GM18907 (cell line): Measurements from ENCODE around the gene ATP1A3.

Experiments
- ATAC-seq: cut with Tn5 transposase; IDR thresholded peaks from one replicate; pipeline ENCODE4 v1.9.1; 2021; ENCODE audit warnings: mild to moderate bottlenecking, moderate library complexity; ENCODE audit not compliant: unreplicated experiment

ATP1A3 gene

DNA sequence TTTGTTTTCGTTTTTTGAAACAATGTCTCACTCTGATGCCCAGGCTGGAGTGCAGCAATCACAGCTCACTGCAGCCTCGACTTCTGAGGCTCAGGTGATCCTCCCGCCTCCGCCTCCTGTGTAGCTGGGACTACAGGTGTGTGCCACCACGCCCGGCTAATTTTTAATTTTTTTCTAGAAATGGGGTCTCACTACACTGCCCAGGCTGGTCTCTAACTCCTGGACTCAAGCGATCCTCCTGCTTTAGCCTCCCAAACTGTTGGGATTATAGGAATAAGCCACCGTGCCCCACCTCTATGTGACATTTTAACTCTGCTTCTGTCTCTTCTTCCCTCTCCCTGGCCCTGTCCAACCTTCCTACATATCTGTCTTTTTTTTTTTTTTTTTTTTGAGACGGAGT, 5.1 kb downstream of the ATP1A3 start:
- no peak for ATAC-seq

DNA sequence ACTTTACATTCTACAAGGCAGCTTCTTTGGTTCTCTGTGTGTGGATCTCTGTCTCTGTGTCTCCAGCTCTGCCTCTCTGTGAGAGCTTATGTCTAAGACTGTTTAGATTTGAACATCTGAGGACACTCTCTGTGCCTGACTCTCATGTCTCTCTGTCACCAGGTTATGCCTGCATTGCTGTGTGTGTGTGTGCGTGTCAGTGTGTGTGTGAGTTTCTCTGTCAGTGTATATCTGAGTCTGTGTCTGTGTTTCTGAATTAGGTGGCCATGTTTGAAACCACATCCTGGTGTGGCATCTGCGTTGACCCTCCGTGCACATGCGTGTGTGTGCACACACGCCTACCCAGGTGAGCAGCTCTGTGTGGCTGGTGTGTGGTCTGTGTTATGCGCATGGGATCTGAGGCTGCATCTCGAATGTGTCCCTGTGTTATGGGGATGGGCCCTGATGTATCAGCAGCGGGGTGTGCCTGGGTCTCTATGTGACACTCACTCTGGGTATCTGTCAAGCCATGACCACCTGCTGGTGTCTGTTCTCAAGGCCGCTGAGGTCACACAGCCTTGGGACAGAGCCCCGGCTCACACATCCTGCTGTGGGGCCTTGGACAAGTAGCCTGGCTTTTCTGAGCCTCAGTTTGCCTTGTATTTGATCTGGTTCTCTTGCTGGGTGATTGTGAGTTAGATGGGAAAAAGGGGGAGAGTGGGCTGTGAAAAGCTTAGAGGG, 6.7 kb downstream of the ATP1A3 start:
- no peak for ATAC-seq

DNA sequence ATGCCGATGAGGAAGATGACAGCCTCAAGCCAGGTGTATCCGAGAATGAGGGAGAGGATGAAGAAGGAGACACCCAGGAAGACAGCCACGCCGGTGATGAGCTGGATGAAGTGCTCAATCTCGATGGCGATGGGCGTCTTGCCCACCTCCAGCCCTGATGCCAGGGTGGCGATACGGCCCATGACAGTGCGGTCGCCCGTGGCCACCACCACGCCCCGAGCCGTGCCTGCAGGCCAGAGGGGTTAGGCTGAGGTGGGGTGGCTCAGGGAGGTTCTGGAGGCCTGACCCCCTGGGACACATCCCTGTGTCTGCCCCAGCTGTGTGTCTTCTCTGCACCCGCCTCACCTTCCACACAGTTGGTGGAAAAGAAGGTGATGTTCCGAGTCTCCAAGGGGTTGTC, 9.1 kb downstream of the ATP1A3 start:
- ATAC-seq = no peak

DNA sequence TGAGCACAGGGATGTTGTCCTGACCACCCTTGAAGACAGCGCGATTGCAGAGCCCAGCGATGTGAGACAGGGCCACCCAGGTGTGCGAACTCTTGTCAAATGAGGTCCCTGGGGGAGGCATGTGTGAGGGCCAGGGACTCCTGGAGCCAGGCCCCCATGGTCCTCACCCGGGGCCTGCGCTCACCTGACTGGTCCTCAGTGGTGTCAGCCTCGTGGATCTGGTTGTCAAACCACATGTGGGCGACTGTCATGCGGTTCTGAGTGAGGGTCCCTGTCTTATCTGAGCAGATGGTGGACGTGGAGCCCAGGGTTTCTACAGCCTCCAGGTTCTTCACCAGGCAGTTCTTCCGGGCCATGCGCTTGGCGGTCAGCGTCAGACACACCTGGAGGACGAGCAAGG, 12.3 kb downstream of the ATP1A3 start:
- ATAC-seq = no peak

DNA sequence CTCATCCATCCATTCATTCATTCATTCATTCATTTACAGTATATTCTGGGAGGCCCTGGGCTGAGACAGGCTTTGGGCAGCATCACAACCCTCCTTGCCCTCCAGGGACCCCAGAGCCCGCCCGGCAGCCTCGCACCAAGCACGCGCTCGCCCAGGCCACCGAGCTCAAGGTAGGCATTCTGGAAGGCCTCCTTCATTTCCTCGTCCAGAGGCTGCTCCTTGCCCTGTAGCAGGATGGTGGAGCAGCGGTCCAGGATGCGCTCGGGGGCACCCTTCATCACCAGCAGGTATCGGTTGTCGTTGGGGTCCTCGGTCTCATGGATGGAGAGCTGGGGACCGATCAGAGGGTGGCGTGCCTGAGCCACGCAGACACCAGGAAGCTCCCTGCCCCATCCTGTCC, 15.6 kb downstream of the ATP1A3 start:
- no peak for ATAC-seq

DNA sequence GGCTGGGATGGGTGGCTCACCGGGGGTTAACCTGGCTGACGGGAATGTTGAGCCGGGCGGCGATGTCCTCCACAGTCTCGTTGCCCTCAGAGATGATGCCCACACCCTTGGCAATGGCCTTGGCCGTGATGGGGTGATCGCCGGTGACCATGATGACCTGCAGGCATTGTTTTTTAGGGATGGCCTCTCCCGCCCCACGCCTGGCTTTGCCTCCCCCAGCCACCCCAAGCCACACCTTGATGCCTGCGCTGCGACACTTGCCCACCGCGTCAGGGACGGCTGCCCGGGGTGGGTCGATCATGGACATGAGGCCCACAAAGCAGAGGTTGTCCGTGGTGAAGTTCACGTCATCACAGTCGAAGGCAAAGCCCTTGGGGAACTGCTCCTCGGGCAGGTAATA, 16.1 kb downstream of the ATP1A3 start:
- ATAC-seq = no peak

DNA sequence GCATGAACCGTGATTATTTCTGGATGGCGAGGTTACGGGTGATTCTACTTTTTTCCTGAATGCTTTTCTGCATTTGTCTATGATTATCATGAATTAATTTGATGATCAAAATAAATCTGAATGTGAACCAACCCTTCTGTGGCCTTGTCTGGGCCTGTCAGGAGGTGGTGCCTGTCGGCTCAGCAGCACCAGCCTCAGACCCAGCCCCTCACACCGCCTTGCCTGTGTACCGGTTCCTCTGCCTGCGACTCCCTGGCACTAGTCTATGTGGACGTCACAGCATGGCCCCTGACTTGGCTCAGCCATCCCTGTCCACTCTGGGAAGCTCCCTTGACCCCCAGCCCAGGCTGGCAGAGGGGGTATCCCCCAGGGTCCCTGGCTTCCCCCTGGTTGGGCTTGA, 19.4 kb downstream of the ATP1A3 start:
- no peak for ATAC-seq

DNA sequence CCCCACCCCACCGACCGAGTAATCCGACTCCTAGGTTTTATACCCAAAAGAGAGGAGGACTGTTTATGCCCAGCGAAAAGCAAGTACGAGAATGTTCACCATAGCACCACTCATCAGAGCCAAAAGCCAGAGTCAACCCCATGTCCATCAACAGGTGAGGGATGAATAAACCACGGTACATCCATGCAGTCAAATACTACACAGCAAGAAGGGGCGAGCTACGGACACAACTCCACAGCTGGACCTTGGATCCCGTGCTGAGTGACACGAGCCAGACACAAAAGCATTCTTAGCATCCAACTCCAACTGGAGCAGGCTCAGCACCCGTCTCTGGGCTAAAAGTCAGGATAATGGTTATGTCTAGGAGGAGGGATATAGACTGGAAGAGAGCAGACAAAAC, 22.7 kb downstream of the ATP1A3 start:
- ATAC-seq = no peak

DNA sequence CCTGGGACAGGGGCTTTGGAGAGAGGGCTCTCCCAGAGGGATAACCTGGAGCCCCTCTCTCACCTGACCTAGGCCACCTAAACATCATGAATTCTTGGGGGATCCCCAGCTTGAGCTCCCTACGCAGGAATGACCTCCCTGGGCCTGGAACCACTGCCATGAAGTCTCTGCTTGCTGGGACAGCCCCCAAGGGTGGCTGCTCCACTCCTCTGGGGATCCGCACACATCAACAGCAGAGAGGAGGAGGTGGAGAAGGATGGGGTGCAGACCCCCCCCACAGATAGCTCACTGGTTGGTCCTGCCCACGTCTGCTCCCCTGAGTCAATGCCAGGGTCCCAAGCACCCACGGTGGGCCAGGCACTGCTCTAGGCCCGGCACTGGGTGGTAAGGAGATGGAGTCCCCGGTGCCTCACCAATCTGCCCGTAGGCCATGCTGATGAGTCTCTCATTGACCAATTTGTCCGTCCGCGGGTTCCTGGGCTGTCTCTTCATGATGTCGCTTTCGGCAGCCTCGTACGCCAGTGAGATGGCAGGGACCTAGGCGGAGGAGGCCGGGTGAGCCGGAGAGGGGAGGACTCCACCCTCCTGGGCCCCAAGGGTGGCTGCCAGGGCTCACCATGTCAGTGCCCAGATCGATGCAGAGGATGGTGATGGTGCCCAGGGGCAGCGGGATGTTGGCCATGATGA, 24.1 kb downstream of the ATP1A3 start:
- no peak for ATAC-seq

DNA sequence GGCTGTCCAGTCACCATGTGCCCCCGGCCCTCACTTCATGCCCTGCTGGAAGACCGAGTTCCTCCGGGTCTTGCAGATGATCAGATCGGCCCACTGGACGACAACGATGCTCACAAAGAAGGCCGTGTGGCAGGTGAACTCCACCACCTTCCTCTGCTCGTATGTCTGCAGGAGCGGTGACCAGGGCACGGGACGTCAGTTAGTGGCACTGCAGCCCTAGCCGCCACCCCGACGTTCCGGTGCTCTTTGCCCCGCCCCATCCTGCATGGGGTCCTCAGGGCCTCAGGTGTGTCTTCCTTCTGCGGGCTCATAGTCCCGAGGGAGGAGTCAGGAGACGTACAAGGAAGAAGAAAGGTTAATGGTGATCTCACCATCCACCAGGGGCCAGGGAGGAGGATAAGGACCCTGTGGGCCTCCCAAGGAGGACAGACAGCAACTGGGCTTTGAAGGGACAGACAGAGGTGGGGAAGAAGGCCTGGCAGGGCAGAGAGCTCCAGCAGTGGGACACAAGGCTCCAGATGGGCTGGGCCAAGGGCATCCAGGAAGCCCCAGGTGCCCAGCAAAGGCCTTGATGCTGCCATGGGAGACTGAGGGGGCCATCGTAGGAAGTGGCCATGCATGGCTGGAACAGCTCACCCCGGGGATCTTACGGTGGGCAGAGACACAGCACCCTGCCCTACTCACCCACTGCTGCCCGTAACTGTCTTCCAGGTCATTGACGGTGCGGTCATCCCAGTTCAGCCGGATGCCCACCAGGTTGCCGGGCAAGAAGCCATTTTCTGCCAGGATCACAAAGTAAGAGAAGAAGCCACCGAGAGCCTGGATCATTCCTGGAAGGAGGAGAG, 25.1 kb downstream of the ATP1A3 start:
- no peak for ATAC-seq

DNA sequence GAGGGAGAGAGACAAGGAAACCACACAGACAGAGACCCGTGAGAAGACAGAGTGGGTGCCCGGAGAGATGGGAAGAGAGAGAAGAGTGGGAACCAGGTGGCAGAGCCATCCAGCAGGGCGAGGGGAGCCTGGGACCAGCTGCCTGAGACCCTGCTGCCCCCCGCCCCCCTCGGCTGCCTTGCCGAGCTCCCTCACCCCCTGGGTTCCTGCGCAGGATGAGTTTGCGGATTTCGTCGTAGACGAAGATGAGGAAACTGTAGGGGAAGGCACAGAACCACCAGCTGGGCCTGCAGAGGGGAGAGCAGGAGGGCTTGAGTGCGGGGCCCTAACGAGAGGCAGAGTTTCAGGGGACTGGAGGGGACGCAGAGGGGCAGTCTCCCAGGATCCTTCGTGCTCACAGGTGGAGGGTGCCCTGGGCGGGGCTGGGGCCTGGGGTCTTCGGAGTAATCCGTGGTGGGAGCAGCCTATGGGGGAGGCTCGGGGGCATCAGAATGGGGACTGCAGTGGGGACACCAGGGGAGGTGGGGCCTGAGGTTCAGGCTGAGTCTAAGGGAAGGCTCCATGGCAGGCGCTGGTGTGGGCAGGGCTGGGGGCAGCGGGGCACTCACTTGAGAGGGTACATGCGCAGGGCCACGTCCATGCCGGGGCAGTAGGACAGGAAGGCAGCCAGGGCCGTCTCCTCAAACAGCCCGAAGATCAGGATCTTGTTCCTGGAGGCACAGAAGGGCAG, 26.8 kb downstream of the ATP1A3 start:
- no peak for ATAC-seq

DNA sequence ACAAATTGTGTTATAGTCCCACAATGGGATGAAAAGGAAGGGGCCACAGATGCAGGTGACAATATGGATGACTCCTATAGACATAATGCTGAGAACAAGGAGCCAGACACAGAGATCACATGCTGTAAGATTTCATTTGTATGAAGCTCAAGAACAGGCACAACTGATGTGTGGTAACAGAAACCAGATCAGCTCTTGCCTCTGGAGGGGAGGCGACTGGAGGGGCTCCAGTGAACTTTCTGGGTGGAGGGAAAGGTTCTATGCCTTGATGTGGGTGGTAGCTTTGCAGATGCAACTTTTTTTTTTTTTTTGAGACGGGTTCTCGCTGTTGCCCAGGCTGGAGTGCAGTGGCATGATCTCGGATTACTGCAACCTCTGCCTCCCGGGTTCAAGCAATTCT, 28.9 kb downstream of the ATP1A3 start:
- ATAC-seq = no peak

DNA sequence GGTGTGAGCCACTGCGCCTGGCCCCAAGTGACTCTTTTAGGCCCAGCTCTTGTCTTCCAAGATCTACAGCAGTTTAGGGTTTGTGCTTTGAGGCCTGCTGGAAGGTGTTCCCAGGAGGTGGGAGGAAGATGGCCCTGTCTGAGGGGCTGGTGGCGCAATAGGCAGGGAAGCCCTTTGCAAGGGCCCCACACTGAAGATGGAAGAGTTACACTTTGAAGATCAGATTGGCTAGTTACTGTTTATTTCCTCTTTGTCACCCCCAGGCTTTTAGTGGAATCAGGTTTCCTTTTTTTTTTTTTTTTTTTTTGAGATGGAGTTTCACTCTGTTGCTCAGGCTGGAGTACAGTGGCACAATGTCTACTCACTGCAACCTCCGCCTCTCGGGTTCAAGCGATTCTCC, 33.1 kb downstream of the ATP1A3 start:
- ATAC-seq = no peak

DNA sequence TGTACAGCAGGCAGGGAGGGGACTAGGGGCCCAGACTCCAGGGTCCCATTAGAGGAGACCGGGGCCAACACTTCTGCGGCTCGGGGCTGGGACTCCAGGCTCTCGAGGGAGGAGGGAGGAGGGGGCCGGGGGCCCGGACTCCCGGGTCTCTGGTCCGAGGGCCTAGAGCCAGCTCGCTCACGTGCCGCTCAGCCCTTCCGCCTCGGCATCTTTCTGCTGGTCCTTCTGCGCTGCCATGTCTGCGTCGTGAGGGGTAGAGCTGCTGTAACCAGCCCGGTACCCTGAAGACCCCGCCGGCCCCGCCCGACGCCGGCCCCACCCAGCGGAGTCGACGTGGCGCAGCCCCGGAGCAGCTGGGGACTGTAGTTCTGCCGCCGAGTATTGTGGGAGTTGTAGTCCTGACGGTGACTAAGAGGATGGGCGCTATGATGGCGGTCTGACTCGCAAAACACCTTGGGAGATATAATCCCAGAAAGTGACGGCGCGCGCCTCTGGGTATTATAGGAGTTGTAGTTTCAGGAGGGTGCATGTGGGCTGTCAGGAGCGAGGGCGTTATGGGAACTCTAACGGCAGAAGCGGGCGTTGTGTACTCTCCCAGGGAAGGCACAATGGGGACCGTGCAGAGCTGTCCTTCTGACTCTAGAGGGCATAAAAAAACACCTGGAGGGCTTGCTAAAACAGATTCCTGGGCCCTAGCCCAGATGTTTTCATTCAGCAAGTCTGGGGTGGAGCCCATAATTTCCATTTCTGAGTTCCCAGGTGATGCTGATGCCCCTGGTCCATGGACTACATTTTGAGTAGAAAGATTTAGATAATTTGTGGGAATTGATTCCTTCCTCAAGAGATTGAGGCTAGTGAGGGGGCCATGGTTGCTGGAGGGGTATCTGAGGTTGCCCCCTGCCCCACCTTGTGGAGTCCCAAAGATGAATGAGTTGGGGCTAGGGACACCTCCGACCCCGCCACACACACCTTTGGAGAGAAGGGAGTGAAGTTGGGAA, 34.7 kb downstream of the ATP1A3 start, which contains the start of gene RABAC1:
TSS of gene RABAC1 (minus strand) at position 266 of the 998 bp plus-strand sequence. CDS start at position 237, 29 bp downstream.
- peak; percentile 84 for ATAC-seq

DNA sequence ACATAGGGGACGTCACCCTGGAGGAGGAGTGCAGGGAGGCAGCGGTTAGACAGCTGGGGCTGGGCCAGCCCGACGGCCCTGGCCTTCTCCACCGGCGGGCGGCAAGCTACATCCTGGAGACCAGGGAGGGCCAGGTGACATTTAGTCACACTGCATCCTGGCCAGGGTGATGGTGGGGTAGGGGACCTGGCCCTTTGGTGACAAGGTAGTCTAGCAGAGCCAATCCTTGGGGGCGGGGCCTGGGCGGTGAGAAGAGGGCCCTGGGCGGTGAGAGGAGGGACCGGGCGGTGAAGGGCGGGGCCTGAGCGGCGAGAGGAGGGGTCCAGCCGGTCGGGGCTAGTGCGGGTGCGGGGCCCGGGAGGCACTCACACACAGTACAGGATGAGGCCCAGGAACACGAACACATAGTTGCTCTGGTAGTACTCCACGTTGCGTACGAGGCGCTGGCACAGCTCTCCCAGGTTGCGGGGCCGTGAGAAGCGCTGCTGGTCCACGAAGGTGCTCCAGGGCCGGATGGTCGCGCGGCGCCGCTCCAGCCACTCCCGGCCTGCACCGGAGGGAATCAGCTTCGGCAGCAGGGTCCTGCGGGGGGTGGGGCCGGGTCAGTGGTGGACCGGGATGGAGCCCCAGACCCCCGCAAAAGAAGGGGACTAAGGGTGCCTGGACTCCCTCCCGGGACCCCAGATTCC, 35.5 kb downstream of the ATP1A3 start:
- ATAC-seq = peak; percentile 59

DNA sequence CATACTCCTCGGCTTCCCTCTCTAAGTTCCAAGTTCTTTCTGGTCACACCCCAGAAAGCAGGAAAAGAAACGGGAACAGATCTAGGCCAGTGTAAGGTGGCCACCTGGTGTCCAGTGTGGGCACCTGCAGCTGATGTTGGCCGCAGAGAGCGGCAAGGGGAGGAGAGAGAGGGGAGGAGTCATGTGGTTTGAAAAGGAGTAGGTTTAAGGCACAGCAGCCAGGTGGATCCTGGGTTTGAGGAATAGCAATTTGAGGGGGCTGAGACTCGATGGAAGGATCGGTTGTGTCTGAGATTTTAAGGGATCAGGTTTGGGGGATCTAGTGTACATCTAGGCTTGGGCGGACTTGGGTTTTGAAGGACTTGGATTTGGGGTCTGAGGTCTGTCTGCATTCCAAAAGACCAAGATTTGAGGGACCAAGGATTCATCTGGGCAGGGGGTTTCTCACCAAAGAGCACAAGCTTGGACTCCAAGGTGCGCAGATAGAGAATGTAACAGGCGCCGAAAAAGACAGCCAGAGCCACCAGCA, 36.1 kb downstream of the ATP1A3 start:
- no peak for ATAC-seq

DNA sequence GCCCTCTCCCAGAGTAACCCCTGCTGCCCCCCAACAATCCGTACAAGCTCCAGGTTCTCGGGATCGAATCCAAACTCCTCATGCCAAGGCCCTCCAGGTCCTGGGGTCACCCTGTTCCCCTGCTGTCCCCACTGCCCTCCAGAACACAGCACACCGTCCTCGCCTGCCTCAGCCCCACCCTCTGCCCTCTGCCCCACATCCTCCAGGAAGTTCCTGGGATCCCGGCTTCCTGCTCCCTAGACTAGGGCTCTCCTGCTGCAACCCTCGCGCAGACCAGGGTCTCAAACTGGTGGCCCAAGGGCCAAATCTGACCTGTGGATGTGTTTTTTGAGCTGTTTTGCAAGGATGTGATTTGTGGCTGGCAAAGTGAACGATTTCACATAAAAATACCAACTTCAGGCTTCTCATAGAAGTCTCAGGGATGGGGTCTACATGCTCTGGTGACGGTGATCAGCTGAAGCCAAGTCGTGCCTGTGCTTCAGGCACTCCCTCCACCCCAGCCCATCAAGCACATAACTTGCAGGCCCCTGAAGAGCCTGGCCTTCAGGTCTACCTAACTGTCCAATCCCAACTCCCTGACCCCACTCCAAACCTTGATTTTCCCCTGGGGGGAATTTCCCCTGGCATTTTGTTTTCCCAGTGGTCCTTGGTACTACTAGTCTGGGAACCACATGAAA, 36.7 kb downstream of the ATP1A3 start:
- ATAC-seq = no peak

DNA sequence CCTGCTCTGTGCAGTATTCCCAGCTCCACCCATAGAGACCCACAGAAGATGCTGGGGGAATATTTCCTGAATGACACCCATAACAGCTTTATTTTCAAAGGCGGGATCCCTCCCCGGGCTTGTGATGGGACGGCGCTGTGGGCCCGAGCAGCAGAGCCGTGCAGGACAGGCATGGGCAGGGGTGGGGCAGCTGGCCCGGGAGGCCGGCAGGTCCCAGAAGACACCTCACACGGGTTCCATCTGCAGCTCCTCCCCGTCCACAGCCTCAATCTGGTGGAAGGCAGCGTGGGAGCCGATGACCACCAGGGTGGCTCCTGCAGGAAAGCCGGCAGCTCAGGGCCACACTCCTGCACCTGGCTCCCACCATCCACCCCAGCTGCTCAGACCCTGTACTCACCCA, 37.4 kb downstream of the ATP1A3 start:
- no peak for ATAC-seq
